ENCODE measurements around the gene DTNA.

- TF ChIP-seq GATA2 (IDR thresholded peaks at IDR 0.05; ENCODE audit: low read depth, low read length) (no peak), GATA3 (IDR thresholded peaks at IDR 0.05; ENCODE audit: low read depth, low read length) (no peak)
These were observed 6.0 kb upstream of the DTNA start for GRCh38 chr18:34704074-34704473.

Measured in SH-SY5Y (cell line).